ENCODE data around the gene DGKI. TPM values are rescaled to one million over a fixed set of nuclear protein-coding genes. Genes with fewer than 3 reads are reported as not detected.

The DGKI gene
- total RNA-seq, 1 donor from 2014 or later, result 2.2 TPM

- no peaks in the 10 kb centered on the region for H3K27me3 Mint-ChIP-seq (ENCODE audit: low read depth)
- H3K4me1 Mint-ChIP-seq, result peaks cover 6% of the 10 kb centered on the region
- H3K27ac Mint-ChIP-seq (ENCODE audit: unreplicated experiment), result no peak overlapping the region
- no peak for TF ChIP-seq CTCF (conservative IDR thresholded peaks at IDR 0.05)
- H3K4me3 Mint-ChIP-seq, result no peak overlapping the region
- H3K36me3 Mint-ChIP-seq (ENCODE audit: low read depth), result peaks cover 61% of the 10 kb centered on the region
- peaks cover 18% of the 10 kb centered on the region for H3K9me3 Mint-ChIP-seq
- no peak for DNase-seq (ENCODE audit: low read depth, low spot score)
Observed at GRCh38 chr7:137870078-137870477, 23.3 kb upstream of the DGKI start.

- no peak for DNase-seq (ENCODE audit: low read depth, low spot score)
- Mint-ChIP-seq H3K27me3 (ENCODE audit: low read depth) (no peaks in the 10 kb centered on the region), H3K4me3 (no peak overlapping the region), H3K27ac (ENCODE audit: unreplicated experiment) (no peak overlapping the region), H3K36me3 (ENCODE audit: low read depth) (peaks cover 65% of the 10 kb centered on the region), H3K4me1 (peaks cover 6% of the 10 kb centered on the region), H3K9me3 (peaks cover 18% of the 10 kb centered on the region)
- no peak for TF ChIP-seq CTCF (conservative IDR thresholded peaks at IDR 0.05)
Observed at GRCh38 chr7:137869260-137869659, 22.5 kb upstream of the DGKI start.

GRCh38 chr7:137867289-137867688 is 20.5 kb upstream of the DGKI start:
- no peak for TF ChIP-seq CTCF (conservative IDR thresholded peaks at IDR 0.05)
- no peak for DNase-seq (ENCODE audit: low read depth, low spot score)
- Mint-ChIP-seq H3K4me1 (no peaks in the 10 kb centered on the region), H3K27me3 (ENCODE audit: low read depth) (no peaks in the 10 kb centered on the region), H3K27ac (ENCODE audit: unreplicated experiment) (no peak overlapping the region), H3K4me3 (no peak overlapping the region), H3K9me3 (peaks cover 18% of the 10 kb centered on the region), H3K36me3 (ENCODE audit: low read depth) (peaks cover 60% of the 10 kb centered on the region)

GRCh38 chr7:137865764-137866163 is 19.0 kb upstream of the DGKI start:
- Mint-ChIP-seq H3K27me3 (ENCODE audit: low read depth) (no peaks in the 10 kb centered on the region), H3K4me3 (no peak overlapping the region), H3K36me3 (ENCODE audit: low read depth) (peaks cover 61% of the 10 kb centered on the region), H3K9me3 (peaks cover 18% of the 10 kb centered on the region), H3K27ac (ENCODE audit: unreplicated experiment) (no peak overlapping the region), H3K4me1 (no peaks in the 10 kb centered on the region)
- DNase-seq (ENCODE audit: low read depth, low spot score), result no peak
- no peak for TF ChIP-seq CTCF (conservative IDR thresholded peaks at IDR 0.05)

GRCh38 chr7:137862964-137863363 is 16.2 kb upstream of the DGKI start:
- TF ChIP-seq CTCF (conservative IDR thresholded peaks at IDR 0.05), result no peak
- H3K4me1 Mint-ChIP-seq, result no peaks in the 10 kb centered on the region
- peaks cover 13% of the 10 kb centered on the region for H3K9me3 Mint-ChIP-seq
- peaks cover 45% of the 10 kb centered on the region for H3K36me3 Mint-ChIP-seq (ENCODE audit: low read depth)
- H3K27me3 Mint-ChIP-seq (ENCODE audit: low read depth), result no peaks in the 10 kb centered on the region
- no peak overlapping the region for H3K4me3 Mint-ChIP-seq
- no peak overlapping the region for H3K27ac Mint-ChIP-seq (ENCODE audit: unreplicated experiment)
- DNase-seq (ENCODE audit: low read depth, low spot score), result no peak

- Mint-ChIP-seq H3K27me3 (ENCODE audit: low read depth) (no peaks in the 10 kb centered on the region), H3K9me3 (peaks cover 13% of the 10 kb centered on the region), H3K4me3 (no peak overlapping the region), H3K36me3 (ENCODE audit: low read depth) (peaks cover 39% of the 10 kb centered on the region), H3K4me1 (no peaks in the 10 kb centered on the region), H3K27ac (ENCODE audit: unreplicated experiment) (no peak overlapping the region)
- DNase-seq (ENCODE audit: low read depth, low spot score), result no peak
- no peak for TF ChIP-seq CTCF (conservative IDR thresholded peaks at IDR 0.05)
Observed at GRCh38 chr7:137862358-137862757, 15.6 kb upstream of the DGKI start.

Measured in neural crest cell (in vitro differentiated cells).